Dendritic cell treated with granulocyte-macrophage colony-stimulating factor and Interleukin-4, amounts not matched to agents 40 ng/mL and 50 ng/mL, for 4 days (primary cell): ENCODE results near the gene C1QTNF5.

Experiments used
- H3K27ac Mint-ChIP-seq: one replicate; pipeline ENCODE4 v1.8.0; 2022; ENCODE audit warnings: mild to moderate bottlenecking, mixed read lengths
- H3K27me3 Mint-ChIP-seq: one replicate; pipeline ENCODE4 v1.8.0; 2022; ENCODE audit warnings: mild to moderate bottlenecking, mixed read lengths
- H3K36me3 Mint-ChIP-seq: one replicate; pipeline ENCODE4 v1.8.0; 2022; ENCODE audit warnings: low read depth, mixed read lengths
- H3K4me1 Mint-ChIP-seq: one replicate; pipeline ENCODE4 v1.8.0; 2022; ENCODE audit warnings: low read depth, mixed read lengths
- H3K4me3 Mint-ChIP-seq: one replicate; pipeline ENCODE4 v1.8.0; 2022; ENCODE audit warnings: mild to moderate bottlenecking, moderate library complexity, mixed read lengths
- H3K9me3 Mint-ChIP-seq: one replicate; pipeline ENCODE4 v1.8.0; 2022; ENCODE audit warnings: mixed read lengths
- intact Hi-C: fragments of 100-400 bp; cut with micrococcal nuclease; formaldehyde crosslinking; loops from one replicate; pipeline ENCODE4 v1.15.0; 2022

C1QTNF5 gene

DNA sequence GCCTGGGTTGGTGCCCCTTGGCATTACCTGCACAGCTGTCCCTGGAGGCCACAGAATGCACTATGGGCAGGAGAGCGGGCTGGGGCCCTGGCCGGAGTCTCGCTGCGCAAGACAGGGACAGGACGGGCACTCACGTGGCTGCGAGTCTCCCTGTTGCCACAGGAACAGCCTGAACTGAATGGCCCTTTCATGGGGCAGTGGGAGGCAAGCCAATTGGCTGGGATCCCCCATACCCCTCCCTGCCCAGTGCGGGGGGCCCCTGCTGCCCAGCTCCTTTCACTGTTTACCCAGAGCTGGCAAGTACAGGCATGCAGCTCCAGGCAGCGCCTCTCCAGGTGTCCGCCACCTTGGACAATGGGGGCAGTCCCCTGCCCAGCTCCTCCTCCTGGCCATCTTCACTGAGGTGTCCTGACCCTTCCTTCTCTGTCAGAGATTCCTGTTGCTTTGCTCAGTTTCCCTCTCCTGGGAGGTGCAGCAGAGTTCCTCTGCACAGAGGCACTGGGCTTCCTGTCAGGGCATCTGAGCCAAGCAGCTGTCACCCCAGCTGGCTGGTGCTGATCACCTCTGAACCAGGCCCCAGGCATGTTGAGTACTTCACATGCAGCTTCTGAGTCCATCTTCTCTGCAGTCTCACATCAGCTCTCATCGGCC, 35.6 kb upstream of the C1QTNF5 start:
- Mint-ChIP-seq H3K36me3 (no peaks in the 10 kb centered on the region), H3K27ac (no peak overlapping the region), H3K4me1 (no peaks in the 10 kb centered on the region), H3K27me3 (peaks cover 20% of the 10 kb centered on the region), H3K9me3 (no peaks in the 10 kb centered on the region), H3K4me3 (no peak overlapping the region)
- intact Hi-C loops: no loop called here

DNA sequence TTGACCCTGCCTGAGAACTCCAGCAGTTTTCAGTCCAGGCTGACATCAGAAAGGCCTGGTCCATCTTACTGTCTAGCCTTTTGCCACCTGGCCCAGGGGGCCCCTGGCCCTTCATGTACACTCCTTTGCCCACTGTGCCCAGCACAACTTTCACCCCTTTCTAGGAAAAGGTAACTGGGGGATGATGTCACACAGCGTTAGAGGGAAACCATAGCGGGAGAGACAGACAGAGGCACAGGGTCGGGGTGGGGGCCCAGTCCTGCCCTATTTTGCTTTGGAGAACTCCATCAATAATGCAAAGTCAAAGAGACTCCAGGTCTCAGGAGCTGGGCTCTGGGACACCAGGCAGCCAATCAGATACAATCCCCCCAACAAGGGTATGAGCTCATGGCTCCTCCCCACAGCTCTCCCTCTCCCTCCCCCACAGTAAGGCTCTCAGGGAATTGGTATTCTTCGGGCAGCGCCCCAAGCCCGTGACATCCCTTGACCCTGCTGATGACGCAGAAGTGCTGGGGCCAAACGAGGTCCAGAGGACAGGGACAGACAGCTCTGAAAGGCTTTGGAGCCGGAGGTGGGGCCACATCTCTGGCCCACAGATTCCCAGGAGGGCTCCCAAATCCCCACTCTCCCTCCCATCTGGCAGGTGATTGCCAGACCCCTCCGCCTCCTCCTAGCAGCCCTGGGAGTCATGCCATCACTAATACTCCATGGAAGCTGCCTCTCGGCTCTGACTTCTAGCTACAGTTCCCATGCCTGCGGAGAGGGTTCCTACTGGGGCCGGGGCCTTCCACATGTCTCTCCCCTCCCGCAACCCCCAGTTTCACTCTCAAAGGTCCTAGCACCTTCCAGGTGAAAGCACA, 34.9 kb upstream of the C1QTNF5 start:
- intact Hi-C loops: no loop called here

DNA sequence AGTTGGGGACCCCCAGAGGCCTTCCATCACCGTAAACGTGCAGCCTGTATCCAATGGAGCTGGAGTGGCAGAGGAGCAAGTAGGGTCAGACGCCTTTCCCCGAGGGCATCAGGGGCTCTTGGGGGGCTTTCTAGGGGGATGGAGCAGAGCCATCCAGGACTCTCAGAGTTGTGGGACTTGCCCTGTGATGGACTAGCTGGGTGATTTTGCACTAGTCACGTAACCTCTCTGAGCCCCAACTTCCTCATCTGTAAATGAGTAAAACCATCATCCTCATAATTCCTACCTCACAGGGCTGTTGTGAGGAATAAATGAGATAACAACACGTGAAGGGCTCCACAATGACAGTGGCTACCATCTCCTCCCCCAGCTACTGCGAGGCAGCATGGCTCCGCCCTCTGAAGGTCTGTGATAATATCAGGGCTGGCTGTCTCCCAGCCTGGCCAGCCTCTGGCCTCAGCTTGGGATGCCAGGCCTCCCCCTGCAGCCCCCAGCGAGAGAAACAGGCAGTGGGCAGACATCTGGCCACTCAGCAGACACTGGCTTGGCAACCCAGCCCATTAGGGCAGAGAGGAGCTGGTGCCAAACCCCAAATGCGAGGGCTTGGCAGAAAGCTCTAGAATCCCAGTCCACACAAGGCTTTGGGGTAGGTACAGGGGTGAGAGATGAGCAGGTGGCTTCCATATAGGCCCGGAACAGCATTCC, 34.1 kb upstream of the C1QTNF5 start:
- no peaks in the 10 kb centered on the region for H3K4me1 Mint-ChIP-seq
- no peaks in the 10 kb centered on the region for H3K9me3 Mint-ChIP-seq
- intact Hi-C loops: loop anchor here (1.0 kb wide), 1 partner anchor 18 kb away; no protein-coding TSS in a partner anchor
- H3K27me3 Mint-ChIP-seq: peaks cover 21% of the 10 kb centered on the region
- H3K4me3 Mint-ChIP-seq: no peak overlapping the region
- no peak overlapping the region for H3K27ac Mint-ChIP-seq
- H3K36me3 Mint-ChIP-seq: no peaks in the 10 kb centered on the region

More for the DNA sequence above, 34.9 kb upstream of the C1QTNF5 start:
- Mint-ChIP-seq H3K4me1 (no peaks in the 10 kb centered on the region), H3K27ac (no peak overlapping the region), H3K9me3 (no peaks in the 10 kb centered on the region), H3K4me3 (no peak overlapping the region), H3K36me3 (no peaks in the 10 kb centered on the region), H3K27me3 (peaks cover 17% of the 10 kb centered on the region)

DNA sequence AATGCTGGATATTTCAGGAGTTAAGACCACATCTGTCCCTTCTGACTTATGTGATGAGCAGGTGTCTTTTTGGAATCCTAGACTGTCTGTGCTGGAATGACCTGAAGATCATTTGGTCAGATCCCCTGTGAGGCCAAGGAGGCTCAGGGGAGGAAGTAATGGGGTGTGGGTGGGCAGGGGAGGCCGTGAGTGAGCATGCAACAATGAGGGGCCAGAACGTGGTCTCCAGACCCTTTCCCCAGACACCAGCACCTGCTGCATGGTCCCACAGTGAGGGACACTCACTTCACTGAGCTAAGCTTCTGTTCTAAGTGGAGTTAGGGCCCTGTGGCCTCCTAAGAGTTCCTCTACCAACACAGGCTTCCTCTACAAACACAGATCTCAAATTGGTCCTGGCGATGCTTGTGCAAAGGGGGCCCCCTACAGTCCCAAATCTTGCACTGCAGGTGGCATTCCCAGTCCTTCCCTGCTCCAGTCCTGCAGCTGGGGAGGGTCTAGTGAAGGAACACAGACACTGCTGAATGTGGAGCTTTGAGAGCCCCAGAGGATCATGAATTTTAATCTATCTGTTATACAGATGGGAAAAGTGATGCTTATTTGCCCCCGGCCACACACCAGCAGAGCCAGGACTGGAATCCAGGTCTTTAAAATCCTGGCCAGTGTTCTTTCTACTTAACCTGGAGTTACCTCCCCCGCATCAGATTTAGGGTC, 33.4 kb upstream of the C1QTNF5 start:
- intact Hi-C loops: loop anchor here (1.0 kb wide), 1 partner anchor 18 kb away; no protein-coding TSS in a partner anchor
- Mint-ChIP-seq H3K4me3 (no peak overlapping the region), H3K9me3 (no peaks in the 10 kb centered on the region), H3K36me3 (no peaks in the 10 kb centered on the region), H3K27me3 (peaks cover 23% of the 10 kb centered on the region), H3K4me1 (no peaks in the 10 kb centered on the region), H3K27ac (no peak overlapping the region)

DNA sequence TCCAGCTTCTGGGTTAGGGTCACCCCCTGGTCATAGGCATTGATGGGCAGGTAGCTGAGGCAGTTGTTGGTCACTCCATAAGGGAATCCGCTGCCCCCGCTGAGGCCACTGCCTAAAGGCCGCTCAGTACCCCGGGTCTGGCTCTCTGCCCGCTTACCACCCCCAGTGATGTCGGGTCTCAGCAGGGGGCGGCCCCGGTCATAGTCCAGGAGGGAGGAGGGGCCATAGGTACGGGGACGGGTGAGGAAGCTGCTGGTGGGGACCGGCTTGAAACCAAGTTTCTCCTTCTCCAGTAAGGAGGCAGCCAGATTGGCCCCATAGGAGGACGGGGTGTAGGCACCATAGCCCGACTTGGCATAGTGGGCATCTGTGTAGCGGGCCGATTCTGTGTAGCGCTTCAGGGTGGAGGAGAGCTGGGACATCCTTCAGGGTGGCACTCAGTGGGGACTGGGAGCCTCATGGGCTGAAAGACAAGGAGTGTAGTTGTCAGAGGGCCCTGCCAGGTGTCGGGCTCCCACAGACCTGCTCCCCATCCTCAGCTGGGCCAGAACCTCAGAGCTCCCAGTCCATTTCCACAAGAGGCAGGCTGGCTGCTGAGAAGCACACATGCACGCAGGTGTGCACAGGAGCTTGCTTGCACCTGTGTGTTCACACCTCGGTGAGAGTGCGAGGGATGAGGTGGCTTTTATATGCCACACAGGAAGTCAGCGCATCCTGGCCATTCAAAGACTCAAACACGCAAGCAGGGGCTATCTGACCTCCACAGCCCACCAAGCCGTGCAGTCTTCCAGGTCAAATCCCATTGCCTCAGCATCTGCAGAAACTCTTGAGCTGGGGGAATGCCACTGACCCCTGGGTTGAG, 32.6 kb upstream of the C1QTNF5 start:
- no peak overlapping the region for H3K4me3 Mint-ChIP-seq
- no peak overlapping the region for H3K27ac Mint-ChIP-seq
- no peaks in the 10 kb centered on the region for H3K9me3 Mint-ChIP-seq
- H3K4me1 Mint-ChIP-seq: no peaks in the 10 kb centered on the region
- peaks cover 26% of the 10 kb centered on the region for H3K27me3 Mint-ChIP-seq
- H3K36me3 Mint-ChIP-seq: no peaks in the 10 kb centered on the region
- intact Hi-C loops: no loop called here

DNA sequence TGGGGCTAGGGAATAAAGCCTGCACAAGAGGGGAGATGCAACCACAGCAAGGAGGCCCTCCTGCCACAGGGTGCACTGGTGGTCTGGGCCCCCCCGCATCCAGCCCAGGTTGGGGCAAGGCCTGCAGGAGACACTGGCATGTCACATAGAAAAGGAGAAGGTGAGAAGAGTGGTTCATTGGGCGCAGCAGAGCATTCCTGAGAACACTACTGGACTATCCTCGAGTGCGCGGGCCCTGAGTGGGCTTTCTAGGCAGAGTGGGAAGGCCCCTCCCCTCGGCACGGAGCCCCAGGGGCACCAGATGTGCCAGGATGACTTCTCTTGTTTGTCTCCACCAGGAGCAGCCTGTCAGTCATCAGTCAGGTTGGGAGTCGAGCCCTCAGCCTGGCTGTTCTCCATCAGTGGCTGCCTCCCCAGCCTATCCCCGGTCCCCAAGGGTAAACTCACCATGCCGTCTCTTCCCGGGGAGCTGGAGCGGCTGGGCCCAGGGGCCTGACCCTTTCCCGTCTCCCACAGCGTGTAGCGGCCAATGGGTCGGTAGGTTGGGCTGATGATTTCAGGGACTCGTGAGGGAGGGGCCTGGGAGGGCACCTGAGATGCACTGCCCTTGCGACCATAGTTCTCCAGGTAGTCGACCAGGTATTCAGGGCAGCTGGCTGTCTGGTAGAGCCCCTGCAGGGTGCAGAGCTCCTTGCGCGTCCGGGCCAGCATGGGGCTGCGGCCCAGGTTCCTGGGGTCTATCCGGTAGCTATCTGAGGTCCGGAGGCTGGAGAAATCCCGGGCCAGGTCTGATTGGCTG, 31.8 kb upstream of the C1QTNF5 start:
- H3K36me3 Mint-ChIP-seq: no peaks in the 10 kb centered on the region
- no peak overlapping the region for H3K4me3 Mint-ChIP-seq
- no peaks in the 10 kb centered on the region for H3K9me3 Mint-ChIP-seq
- peaks cover 32% of the 10 kb centered on the region for H3K27me3 Mint-ChIP-seq
- peaks cover 6% of the 10 kb centered on the region for H3K4me1 Mint-ChIP-seq
- H3K27ac Mint-ChIP-seq: no peak overlapping the region
- intact Hi-C loops: no loop called here

DNA sequence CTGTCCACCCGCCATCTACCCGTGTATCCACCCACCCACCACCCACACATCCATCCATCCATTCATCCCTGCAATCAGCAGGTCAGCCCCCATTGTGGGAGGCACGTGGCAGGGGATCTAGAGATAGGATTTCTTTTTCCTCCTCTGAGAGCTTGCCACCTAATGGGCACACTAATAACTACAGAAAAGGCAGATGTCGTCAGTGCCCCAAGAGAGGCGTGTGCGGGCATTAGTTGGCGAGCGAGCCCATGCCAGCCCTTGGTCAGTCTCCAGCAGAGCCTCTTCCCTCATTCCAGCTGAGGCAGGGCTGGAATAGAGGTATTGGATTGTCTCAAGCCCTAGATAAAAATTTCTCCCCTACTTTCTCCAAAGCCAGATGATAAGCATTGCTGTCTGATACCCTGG, 31.1 kb upstream of the C1QTNF5 start:
- Mint-ChIP-seq H3K27ac (no peak overlapping the region), H3K4me3 (no peak overlapping the region), H3K4me1 (peaks cover 6% of the 10 kb centered on the region), H3K9me3 (no peaks in the 10 kb centered on the region), H3K27me3 (peaks cover 36% of the 10 kb centered on the region), H3K36me3 (no peaks in the 10 kb centered on the region)
- intact Hi-C loops: no loop called here

DNA sequence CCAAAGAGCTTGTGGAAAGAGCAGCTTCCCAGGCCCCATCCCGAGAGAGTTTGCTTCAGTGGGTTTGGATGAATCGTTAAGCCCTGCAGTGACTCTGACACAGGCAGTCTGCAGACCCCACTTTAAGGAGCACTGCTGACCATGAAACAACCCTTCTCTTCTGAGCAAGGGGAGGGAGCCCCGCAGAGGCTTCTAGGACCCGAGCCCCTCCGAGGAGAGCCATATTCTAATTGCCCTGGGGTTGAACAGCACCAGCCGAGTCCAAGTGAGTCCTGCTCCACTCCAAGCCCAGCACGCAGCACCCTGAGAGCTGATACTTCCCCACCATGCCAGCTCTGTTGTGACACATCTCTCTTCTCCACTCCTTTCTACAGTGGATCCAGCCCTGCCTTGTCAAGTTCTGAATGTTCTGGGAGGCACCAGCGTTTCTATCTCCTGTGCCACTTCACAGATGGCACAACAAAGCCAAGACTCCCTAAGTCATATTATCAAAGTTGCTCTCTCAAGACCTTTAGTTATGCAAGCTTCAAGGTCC, 30.5 kb upstream of the C1QTNF5 start:
- Mint-ChIP-seq H3K4me3 (no peak overlapping the region), H3K4me1 (peaks cover 6% of the 10 kb centered on the region), H3K27me3 (peaks cover 40% of the 10 kb centered on the region), H3K36me3 (no peaks in the 10 kb centered on the region), H3K9me3 (no peaks in the 10 kb centered on the region), H3K27ac (no peak overlapping the region)
- intact Hi-C loops: no loop called here

DNA sequence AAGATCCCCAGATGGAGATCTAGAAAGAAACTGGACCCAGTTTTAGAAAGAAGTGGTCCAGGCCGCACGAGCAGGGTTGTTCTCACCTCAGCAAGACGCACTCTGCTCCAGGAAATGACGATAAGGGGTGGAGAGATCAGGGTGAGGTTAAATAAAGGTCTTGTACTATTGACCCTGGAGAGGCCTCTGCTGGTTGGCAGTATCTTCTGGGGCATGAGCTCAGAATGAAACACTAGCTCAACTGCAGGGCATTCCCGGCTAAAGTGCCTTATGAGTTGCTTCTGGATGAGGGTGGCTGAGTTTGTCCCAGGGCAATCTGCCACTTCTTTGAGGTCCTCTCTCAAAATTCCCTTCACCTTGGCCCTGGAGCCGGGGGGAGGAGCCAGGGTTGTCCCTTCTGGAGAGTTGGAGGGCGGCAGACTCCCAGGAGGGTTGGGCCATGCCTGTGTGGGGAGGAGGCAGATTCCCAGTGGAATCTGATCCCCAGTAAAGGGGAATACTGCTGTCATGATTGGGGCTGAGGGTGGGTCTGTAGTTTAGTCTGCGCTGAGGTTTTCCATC, 29.9 kb upstream of the C1QTNF5 start:
- peaks cover 44% of the 10 kb centered on the region for H3K27me3 Mint-ChIP-seq
- H3K27ac Mint-ChIP-seq: no peak overlapping the region
- no peaks in the 10 kb centered on the region for H3K9me3 Mint-ChIP-seq
- H3K4me1 Mint-ChIP-seq: peaks cover 6% of the 10 kb centered on the region
- no peak overlapping the region for H3K4me3 Mint-ChIP-seq
- intact Hi-C loops: no loop called here
- H3K36me3 Mint-ChIP-seq: no peaks in the 10 kb centered on the region

DNA sequence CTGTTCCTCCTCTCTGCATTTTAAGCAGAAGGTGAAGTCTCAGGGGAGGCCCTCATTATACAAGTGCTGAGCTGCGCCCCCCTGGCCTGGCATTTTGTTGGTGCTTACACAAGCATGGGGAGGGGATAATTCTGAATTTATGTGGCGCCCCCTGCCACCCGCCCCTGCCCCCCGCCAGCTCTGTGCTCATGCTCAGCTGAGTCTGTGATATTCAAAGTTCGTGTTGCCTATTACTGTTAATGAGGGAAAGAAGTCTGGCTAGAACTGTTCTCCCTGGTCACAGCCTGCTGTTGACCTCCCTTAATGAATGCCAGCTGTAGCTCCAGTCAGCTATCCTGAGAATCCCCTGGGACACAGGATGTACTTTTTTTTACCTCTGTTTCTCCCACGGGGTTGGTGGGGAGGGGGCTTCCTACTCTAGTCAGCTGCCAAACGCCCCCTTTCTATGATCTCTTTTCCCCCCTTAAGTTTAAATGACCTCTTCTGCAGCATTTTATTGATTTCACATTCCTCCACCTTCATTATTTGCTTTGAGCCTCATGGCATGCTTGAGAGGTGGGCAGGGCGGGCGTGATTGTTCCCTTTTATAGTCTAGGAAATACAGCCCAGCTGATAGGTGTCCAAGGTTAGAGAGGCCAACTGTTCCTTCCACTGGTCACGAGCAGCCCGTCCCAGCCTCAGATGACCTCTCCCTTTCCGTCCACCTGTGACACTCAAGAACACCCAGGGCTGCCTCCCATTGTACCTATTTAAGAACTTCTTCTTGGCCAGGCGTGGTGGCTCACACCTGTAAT, 28.6 kb upstream of the C1QTNF5 start:
- Mint-ChIP-seq H3K27ac (no peak overlapping the region), H3K36me3 (no peaks in the 10 kb centered on the region), H3K9me3 (no peaks in the 10 kb centered on the region), H3K4me1 (peaks cover 12% of the 10 kb centered on the region), H3K4me3 (no peak overlapping the region), H3K27me3 (peaks cover 57% of the 10 kb centered on the region)
- intact Hi-C loops: no loop called here

DNA sequence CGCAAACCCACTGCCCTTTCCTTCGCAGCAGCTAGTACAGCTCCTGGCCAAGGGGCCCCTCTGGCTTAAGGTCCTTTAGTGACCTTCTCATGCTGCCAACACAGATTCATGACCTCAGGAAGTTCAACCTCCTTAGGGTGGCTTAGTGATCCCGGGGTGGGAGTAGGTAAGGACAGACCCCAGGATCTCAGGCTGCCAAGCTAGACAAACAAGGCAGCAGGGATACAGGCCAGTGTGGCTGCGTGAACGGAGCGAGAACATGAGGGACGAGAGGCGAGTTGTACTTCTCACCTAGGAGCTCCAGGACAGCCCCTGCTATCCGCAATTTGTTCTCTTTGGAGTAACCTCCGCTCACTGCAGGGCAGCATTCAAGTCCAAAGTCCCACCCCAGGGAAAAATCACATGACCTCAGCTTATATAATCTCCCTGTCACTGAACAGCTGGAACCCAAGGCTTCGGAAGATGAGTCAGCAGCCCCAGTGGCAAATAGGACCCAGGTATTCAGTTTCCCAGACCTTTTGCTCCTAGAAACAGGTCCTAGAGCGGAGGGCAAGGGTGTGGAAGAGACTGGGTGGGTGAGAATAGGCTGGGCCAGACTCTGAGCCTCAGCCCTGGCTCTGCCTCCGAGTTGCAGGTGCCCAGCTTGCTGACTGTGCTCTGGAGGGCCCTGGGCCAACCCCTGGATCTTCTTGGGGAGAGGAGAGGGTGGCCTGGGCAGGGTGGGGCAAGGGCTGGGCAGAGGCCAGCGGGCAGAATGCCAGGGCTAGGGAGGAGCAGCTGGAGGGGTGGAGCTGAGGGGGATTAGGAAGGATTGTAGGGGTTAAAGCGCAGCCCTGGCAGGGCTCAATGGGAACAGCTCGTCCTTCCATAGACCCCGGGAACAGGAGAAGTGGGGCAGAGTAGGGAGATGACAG, 27.7 kb upstream of the C1QTNF5 start:
- Mint-ChIP-seq H3K4me3 (no peak overlapping the region), H3K27ac (no peak overlapping the region), H3K4me1 (peaks cover 14% of the 10 kb centered on the region), H3K9me3 (no peaks in the 10 kb centered on the region), H3K27me3 (peaks cover 63% of the 10 kb centered on the region), H3K36me3 (no peaks in the 10 kb centered on the region)
- intact Hi-C loops: no loop called here
